ENCODE results near the gene LMAN1.

- TF ChIP-seq EZH2phosphoT487 (IDR thresholded peaks at IDR 0.05; ENCODE audit: insufficient read depth, low read depth) = no peak
- TF ChIP-seq EZH2 (IDR thresholded peaks at IDR 0.05; ENCODE audit: insufficient read depth, poor library complexity, severe bottlenecking) = no peak
Observed at GRCh38 chr18:59308248-59308937, 50.7 kb downstream of the LMAN1 start.
